ENCODE results near the gene KIF1B. TPM values are rescaled to one million over a fixed set of nuclear protein-coding genes. Genes with fewer than 3 reads are reported as not detected.
"Not testable (repeated sequence)": the region's sequence is repeated elsewhere in the genome, so short reads cannot be mapped to it uniquely, and the experiment has no call there.

KIF1B gene
- total RNA-seq, 1 donor from 2014 or later: 66.8 TPM

GRCh38 chr1:10220657-10221056 is 10.3 kb downstream of the KIF1B start:
- DNase-seq; ATAC-seq (ENCODE audit: poor library complexity); intact Hi-C loops (cut with DNase I): not testable (repeated sequence)

GRCh38 chr1:10225573-10225972 is 15.2 kb downstream of the KIF1B start:
- ATAC-seq (ENCODE audit: poor library complexity) (no peak), DNase-seq (no peak)
- intact Hi-C loops (cut with DNase I): no loop called here

- no peak for DNase-seq
- intact Hi-C loops (cut with DNase I): no loop called here
Observed at GRCh38 chr1:10228528-10228927, 18.2 kb downstream of the KIF1B start.

GRCh38 chr1:10229903-10230302 is 19.5 kb downstream of the KIF1B start:
- intact Hi-C loops (cut with DNase I): no loop called here
- ATAC-seq (ENCODE audit: poor library complexity) (no peak), DNase-seq (no peak)

More at GRCh38 chr1:10228528-10228927, 18.2 kb downstream of the KIF1B start:
- no peak for ATAC-seq (ENCODE audit: poor library complexity)

- ATAC-seq (ENCODE audit: poor library complexity) (peak; percentile 29), DNase-seq (no peak)
- intact Hi-C loops (cut with DNase I): no loop called here
Observed at GRCh38 chr1:10232163-10232562, 21.8 kb downstream of the KIF1B start.

- DNase-seq (no peak), ATAC-seq (ENCODE audit: poor library complexity) (no peak)
- intact Hi-C loops (cut with DNase I): no loop called here
Observed at GRCh38 chr1:10236405-10237156, 26.2 kb downstream of the KIF1B start.

GRCh38 chr1:10237157-10237539 is 26.8 kb downstream of the KIF1B start:
- ATAC-seq (ENCODE audit: poor library complexity) (no peak), DNase-seq (no peak)
- intact Hi-C loops (cut with DNase I): no loop called here

- no peak for DNase-seq
- intact Hi-C loops (cut with DNase I): loop anchor here (2.0 kb wide), 1 partner anchor 33 kb away; no protein-coding TSS in a partner anchor
- peak; percentile 35 for ATAC-seq (ENCODE audit: poor library complexity)
Observed at GRCh38 chr1:10242135-10242534, 31.8 kb downstream of the KIF1B start.

- DNase-seq (no peak), ATAC-seq (ENCODE audit: poor library complexity) (no peak)
- intact Hi-C loops (cut with DNase I): loop anchor here (2.0 kb wide), 1 partner anchor 32 kb away; no protein-coding TSS in a partner anchor
Observed at GRCh38 chr1:10242811-10243210, 32.4 kb downstream of the KIF1B start.

GRCh38 chr1:10245674-10246073 is 35.3 kb downstream of the KIF1B start:
- intact Hi-C loops (cut with DNase I): no loop called here
- no peak for ATAC-seq (ENCODE audit: poor library complexity)
- DNase-seq: no peak

GRCh38 chr1:10249808-10250457 is 39.6 kb downstream of the KIF1B start:
- intact Hi-C loops (cut with DNase I): no loop called here
- no peak for DNase-seq
- no peak for ATAC-seq (ENCODE audit: poor library complexity)

GRCh38 chr1:10250663-10251062 is 40.3 kb downstream of the KIF1B start:
- DNase-seq: no peak
- ATAC-seq (ENCODE audit: poor library complexity): no peak
- intact Hi-C loops (cut with DNase I): no loop called here

GRCh38 chr1:10251325-10252108 is 41.1 kb downstream of the KIF1B start:
- intact Hi-C loops (cut with DNase I); ATAC-seq (ENCODE audit: poor library complexity); DNase-seq: not testable (repeated sequence)

GRCh38 chr1:10252508-10252907 is 42.1 kb downstream of the KIF1B start:
- intact Hi-C loops (cut with DNase I): no loop called here
- DNase-seq: no peak
- no peak for ATAC-seq (ENCODE audit: poor library complexity)

- ATAC-seq (ENCODE audit: poor library complexity): no peak
- no peak for DNase-seq
- intact Hi-C loops (cut with DNase I): no loop called here
Observed at GRCh38 chr1:10253149-10253548, 42.8 kb downstream of the KIF1B start.

GRCh38 chr1:10253755-10254154 is 43.4 kb downstream of the KIF1B start:
- intact Hi-C loops (cut with DNase I): no loop called here
- DNase-seq: no peak
- ATAC-seq (ENCODE audit: poor library complexity): peak; percentile 90

GRCh38 chr1:10257851-10258250 is 47.5 kb downstream of the KIF1B start:
- intact Hi-C loops (cut with DNase I): no loop called here
- DNase-seq (no peak), ATAC-seq (ENCODE audit: poor library complexity) (no peak)

GRCh38 chr1:10259547-10259946 is 49.2 kb downstream of the KIF1B start:
- DNase-seq; intact Hi-C loops (cut with DNase I); ATAC-seq (ENCODE audit: poor library complexity): not testable (repeated sequence)

GRCh38 chr1:10263450-10264082 is 53.2 kb downstream of the KIF1B start:
- ATAC-seq (ENCODE audit: poor library complexity) (no peak), DNase-seq (no peak)
- intact Hi-C loops (cut with DNase I): loop anchor here (10.0 kb wide), 1 partner anchor 49 kb away; the partner anchor contains the start of gene KIF1B
